Uterus (tissue), 4 donors: ENCODE measurements around the gene BRF1. TPM values are rescaled to one million over a fixed set of nuclear protein-coding genes. Genes with fewer than 3 reads are reported as not detected.

Experiments used
- DNase-seq, 2 donors: peaks; one replicate each; pipeline ENCODE4 v3.0.0-alpha.2; 2019 to 2020
- H3K27ac ChIP-seq, 2 donors: fragments of 200-600 bp; sonication (generic); 1 replicate in 1 of 2; 2 replicates in 1 of 2; pipeline ENCODE4 v1.5.1; 2016 to 2018
- H3K27me3 ChIP-seq, 2 donors: fragments of 200-600 bp; sonication (generic); one replicate each; pipeline ENCODE4 v1.5.1; 2018 to 2019; ENCODE audit warnings: control low read depth in 1 of 2
- H3K36me3 ChIP-seq, 2 donors: fragments of 200-600 bp; sonication (generic); one replicate each; pipeline ENCODE4 v1.5.1; 2019; ENCODE audit warnings: control low read depth in 1 of 2
- H3K4me1 ChIP-seq, 2 donors: fragments of 200-600 bp; sonication (generic); one replicate each; pipeline ENCODE4 v1.5.1; 2018 to 2019; ENCODE audit warnings: control low read depth in 1 of 2
- H3K4me3 ChIP-seq, 2 donors: fragments of 200-600 bp; sonication (generic); 1 replicate in 1 of 2; 2 replicates in 1 of 2; pipeline ENCODE4 v1.5.1; 2018 to 2019; ENCODE audit warnings: mild to moderate bottlenecking in 1 of 2
- H3K9me3 ChIP-seq, 2 donors: fragments of 200-600 bp; sonication (generic); one replicate each; pipeline ENCODE4 v1.5.1; 2019; ENCODE audit warnings: control low read depth in 1 of 2
- CTCF ChIP-seq, 4 experiments: fragments of 200-600 bp in 2 of 4; fragments of 450-650 bp in 2 of 4; sonication (generic) in 2 of 4; IDR thresholded peaks; one replicate each; pipeline ENCODE4 v1.5.1; 2016 to 2019; ENCODE audit warnings: antibody characterized with exemption in 4 of 4, mild to moderate bottlenecking in 2 of 4, moderate library complexity in 1 of 4
- POLR2A ChIP-seq, 2 donors: fragments of 450-650 bp; IDR thresholded peaks; one replicate each; pipeline ENCODE4 v1.6.1; 2016; ENCODE audit warnings: antibody characterized with exemption in 2 of 2, mild to moderate bottlenecking in 1 of 2, moderate library complexity in 1 of 2
- intact Hi-C: fragments of 100-400 bp; cut with DNase I; formaldehyde crosslinking; loops from one replicate; pipeline ENCODE4 v1.15.1; 2023; ENCODE audit warnings: low total_unique reads
- total RNA-seq, 4 donors: library from RNA; depleted of rRNA in 3 of 4; stranded (reverse); fragments of >200 nt in 3 of 4; gene quantifications; one replicate each; pipeline versions ENCODE4 v1.1.0 to v1.2.4, GENCODE V29; 2014 to 2023
- donor health status: DM: yes; HTN: yes; CAD: no.

BRF1 gene
- total RNA-seq, 4 donors from 2014 or later = 9.7 to 77.7 (median 61.3) TPM

GRCh38 chr14:105223770-105224544 is 76.8 kb downstream of the BRF1 start:
- Histone ChIP-seq H3K9me3 (no peaks in the 10 kb centered on the region), H3K27me3 (no peaks in the 10 kb centered on the region), H3K4me3 (no peak overlapping the region), H3K27ac (no peak overlapping the region), H3K4me1 (no peaks in the 10 kb centered on the region), H3K36me3 (no peaks in the 10 kb centered on the region)
- intact Hi-C loops = no loop called here
- no peak for DNase-seq
- TF ChIP-seq CTCF (IDR thresholded peaks at IDR 0.05) (no peak), POLR2A (IDR thresholded peaks at IDR 0.05) (no peak)

GRCh38 chr14:105223260-105223659 is 77.5 kb downstream of the BRF1 start:
- no peak overlapping the region for H3K27ac ChIP-seq
- TF ChIP-seq POLR2A (IDR thresholded peaks at IDR 0.05) = no peak
- no peak for TF ChIP-seq CTCF (IDR thresholded peaks at IDR 0.05)
- DNase-seq = no peak
- H3K27me3 ChIP-seq = no peaks in the 10 kb centered on the region
- no peaks in the 10 kb centered on the region for H3K4me1 ChIP-seq
- no peak overlapping the region for H3K4me3 ChIP-seq
- no peaks in the 10 kb centered on the region for H3K9me3 ChIP-seq
- H3K36me3 ChIP-seq = no peaks in the 10 kb centered on the region
- intact Hi-C loops = no loop called here

DNA sequence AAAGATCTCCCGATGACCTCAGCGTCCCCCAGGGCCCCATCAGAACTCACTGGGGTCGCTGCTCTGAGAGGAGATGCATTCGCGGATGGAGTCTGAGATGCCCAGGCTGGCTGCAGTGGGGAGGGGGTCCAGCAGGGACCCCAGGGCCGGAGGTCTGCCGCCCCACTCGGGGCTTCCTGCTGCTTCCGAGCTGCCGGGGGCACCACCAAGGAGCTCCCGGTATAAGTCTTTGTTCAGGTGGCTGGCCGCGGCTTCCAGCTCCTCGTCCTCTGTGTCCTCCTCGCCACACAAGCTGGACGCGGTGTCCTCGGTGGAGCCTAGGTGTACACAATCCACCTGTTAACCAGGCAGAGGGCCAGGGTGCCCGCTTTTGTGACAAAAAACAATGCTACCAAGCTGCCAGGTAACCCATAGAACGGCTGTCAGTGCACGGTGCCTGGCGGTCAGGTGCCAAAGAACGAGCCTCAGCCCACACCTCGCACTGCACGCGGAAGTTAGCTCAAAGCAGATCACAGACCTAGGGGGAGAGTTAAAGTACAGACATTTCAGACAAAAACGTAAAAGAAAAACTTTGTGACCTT is 79.1 kb downstream of the BRF1 start:
- H3K27ac ChIP-seq = no peak overlapping the region
- H3K9me3 ChIP-seq = no peaks in the 10 kb centered on the region
- no peak for DNase-seq
- intact Hi-C loops = no loop called here
- H3K4me1 ChIP-seq = no peaks in the 10 kb centered on the region
- no peak overlapping the region for H3K4me3 ChIP-seq
- no peak for TF ChIP-seq POLR2A (IDR thresholded peaks at IDR 0.05)
- TF ChIP-seq CTCF (IDR thresholded peaks at IDR 0.05) = no peak
- no peaks in the 10 kb centered on the region for H3K36me3 ChIP-seq
- H3K27me3 ChIP-seq = no peaks in the 10 kb centered on the region

- Histone ChIP-seq H3K9me3 (no peaks in the 10 kb centered on the region), H3K36me3 (no peaks in the 10 kb centered on the region), H3K27me3 (no peaks in the 10 kb centered on the region), H3K27ac (no peak overlapping the region), H3K4me3 (no peak overlapping the region), H3K4me1 (no peaks in the 10 kb centered on the region)
- DNase-seq = peak in 1 of 2 donors; percentile 13
- no peak for TF ChIP-seq CTCF (IDR thresholded peaks at IDR 0.05)
- TF ChIP-seq POLR2A (IDR thresholded peaks at IDR 0.05) = no peak
- intact Hi-C loops = no loop called here
Observed at GRCh38 chr14:105220699-105221597, 79.9 kb downstream of the BRF1 start.
